ENCODE measurements around the gene GATAD2A.

The GATAD2A gene

GRCh38 chr19:19514881-19515641 lies 109.6 kb downstream of the GATAD2A start, which contains the start of gene TSSK6:
TSSK6 (minus strand) TSS chr19:19515548; CDS start chr19:19515427, 121 bp downstream.
- DNase-seq: no peak

GRCh38 chr19:19515642-19516519 lies 110.4 kb downstream of the GATAD2A start, which contains the start of gene NDUFA13:
NDUFA13 (plus strand) TSS chr19:19516225; CDS start chr19:19516239, 14 bp downstream.
- peak; percentile 90 for DNase-seq

GRCh38 chr19:19517235-19517619 lies 111.8 kb downstream of the GATAD2A start:
- DNase-seq: no peak

- no peak for DNase-seq
Measured at GRCh38 chr19:19520989-19521388, 115.5 kb downstream of the GATAD2A start.

GRCh38 chr19:19523177-19523576 lies 117.7 kb downstream of the GATAD2A start:
- no peak for DNase-seq

GRCh38 chr19:19524053-19524452 lies 118.6 kb downstream of the GATAD2A start:
- DNase-seq: no peak

GRCh38 chr19:19525611-19526380 lies 120.3 kb downstream of the GATAD2A start:
- DNase-seq: no peak

GRCh38 chr19:19526581-19527370 lies 121.3 kb downstream of the GATAD2A start:
- no peak for DNase-seq

- DNase-seq: no peak
Measured at GRCh38 chr19:19527371-19527656, 121.8 kb downstream of the GATAD2A start.

- DNase-seq: no peak
Measured at GRCh38 chr19:19527674-19528625, 122.5 kb downstream of the GATAD2A start.

GRCh38 chr19:19528721-19529490 lies 123.4 kb downstream of the GATAD2A start, which contains the start of gene YJEFN3:
YJEFN3 (plus strand) TSS chr19:19528911; CDS start chr19:19528933, 22 bp downstream.
- no peak for DNase-seq

GRCh38 chr19:19529783-19530422 lies 124.4 kb downstream of the GATAD2A start:
- DNase-seq: no peak

- no peak for DNase-seq
Measured at GRCh38 chr19:19530423-19530804, 124.9 kb downstream of the GATAD2A start.

- DNase-seq: no peak
Measured at GRCh38 chr19:19530889-19531288, 125.4 kb downstream of the GATAD2A start.

GRCh38 chr19:19531951-19532805 lies 126.7 kb downstream of the GATAD2A start:
- peak; percentile 82 for DNase-seq

GRCh38 chr19:19532806-19533701 lies 127.6 kb downstream of the GATAD2A start:
- DNase-seq: no peak

- DNase-seq: no peak
Measured at GRCh38 chr19:19533841-19534240, 128.4 kb downstream of the GATAD2A start.

Data from activated CD4-positive, alpha-beta T cell treated with anti-CD3 and anti-CD28 coated beads for 1 hour (primary cell).